GM18858 (cell line): ENCODE measurements around the gene CLECL1.
"Not testable (repeated sequence)": the region's sequence is repeated elsewhere in the genome, so short reads cannot be mapped to it uniquely, and the experiment has no call there.

Source experiments
- ATAC-seq: cut with Tn5 transposase; IDR thresholded peaks from one replicate; pipeline ENCODE4 v1.9.1; 2021; ENCODE audit not compliant: unreplicated experiment

Gene CLECL1

DNA sequence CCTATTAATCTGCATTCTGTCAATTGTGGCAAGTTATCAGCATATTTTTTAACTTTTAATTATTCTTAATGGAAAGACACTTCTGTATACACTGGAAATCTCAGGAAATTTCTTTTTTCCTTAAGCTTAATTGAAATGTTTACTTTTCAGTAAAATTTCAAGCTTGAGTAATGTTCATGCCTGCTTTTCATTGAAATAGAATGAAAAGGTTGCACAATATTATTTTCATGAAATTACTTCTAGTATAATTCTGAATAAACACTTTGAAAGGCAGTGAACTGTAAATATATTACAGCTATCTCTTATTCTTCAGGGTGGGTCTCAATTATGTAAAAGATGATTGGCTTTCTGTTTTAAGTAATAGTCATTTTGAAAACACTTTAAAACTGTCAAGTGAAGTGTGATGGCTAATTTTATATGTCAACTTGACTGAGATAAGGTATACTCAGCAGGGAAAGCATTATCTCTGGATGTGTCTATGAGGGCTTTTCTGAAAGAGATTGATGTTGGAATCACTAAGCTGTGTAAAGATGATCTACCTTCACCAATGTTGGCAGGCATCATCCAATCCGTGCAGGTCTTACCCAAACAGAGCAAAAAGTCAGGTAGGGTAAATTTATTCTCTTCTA, 33.5 kb downstream of the CLECL1 start:
- ATAC-seq: no peak

DNA sequence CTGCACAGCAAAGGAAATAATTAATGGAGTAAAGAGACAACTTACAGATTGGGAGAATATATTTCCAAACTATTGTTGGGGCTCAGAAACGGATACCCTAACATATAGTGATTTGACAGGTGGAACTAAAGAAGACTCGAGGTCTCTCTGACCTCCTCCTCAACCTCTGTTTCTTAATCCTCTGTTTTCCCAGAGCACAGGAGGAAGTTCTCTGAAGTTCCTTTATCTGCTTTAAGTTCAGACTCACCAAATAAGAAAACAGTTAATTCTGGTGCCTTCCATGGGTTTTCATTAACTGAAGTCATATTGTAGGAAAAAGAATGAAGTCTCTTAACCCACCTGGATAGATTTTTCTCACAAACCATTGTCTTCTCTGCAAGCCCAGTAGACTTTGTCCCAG, 34.2 kb downstream of the CLECL1 start:
- ATAC-seq: no peak

DNA sequence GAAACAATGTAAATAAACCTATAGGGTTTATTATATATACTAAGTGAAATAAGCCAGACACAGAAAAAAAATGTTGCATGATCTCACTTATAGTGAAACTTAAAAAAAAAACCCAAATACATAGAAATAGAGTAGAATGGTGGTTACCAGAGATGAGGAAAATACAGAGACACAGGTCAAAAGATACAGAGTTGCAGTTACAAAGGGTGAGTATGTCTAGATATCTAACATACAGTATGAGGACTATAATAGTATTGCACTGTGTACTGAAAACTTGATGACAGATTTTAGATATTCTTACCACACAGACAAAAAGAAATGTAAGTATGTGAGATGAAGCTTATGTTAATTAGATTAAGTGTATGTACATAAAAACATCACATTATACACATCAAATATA, 35.3 kb downstream of the CLECL1 start:
- no peak for ATAC-seq

DNA sequence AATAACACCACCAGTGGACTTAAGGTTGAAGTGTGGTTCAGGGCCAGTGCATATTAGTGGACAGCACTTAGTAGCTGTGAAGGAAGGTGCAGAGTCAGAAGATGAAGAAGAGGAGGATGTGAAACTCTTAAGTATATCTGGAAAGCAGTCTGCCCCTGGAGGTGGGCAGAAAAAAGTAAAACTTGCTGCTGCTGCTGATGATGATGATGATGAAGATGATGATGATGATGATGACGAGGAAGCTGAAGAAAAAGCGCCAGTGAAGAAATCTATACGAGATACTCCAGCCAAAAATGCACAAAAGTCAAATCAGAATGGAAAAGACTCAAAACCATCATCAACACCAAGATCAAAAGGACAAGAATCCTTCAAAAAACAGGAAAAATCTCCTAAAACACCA, 37.2 kb downstream of the CLECL1 start:
- not testable (repeated sequence) for ATAC-seq

DNA sequence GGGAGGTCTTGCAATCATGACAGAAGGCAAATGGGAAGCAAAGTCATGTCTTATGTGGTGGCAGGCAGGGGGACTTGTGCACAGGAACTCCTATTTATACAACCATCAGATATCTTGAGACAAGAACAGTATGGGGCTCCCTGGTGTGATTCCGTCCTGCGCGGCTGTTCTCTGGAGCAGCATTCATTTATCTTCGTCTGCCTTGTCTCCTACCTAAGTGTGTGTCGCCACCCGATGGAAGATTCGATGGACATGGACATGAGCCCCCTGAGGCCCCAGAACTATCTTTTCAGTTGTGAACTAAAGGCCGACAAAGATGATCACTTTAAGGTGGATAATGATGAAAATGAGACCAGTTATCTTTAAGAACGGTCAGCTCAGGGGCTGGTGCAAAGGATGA, 37.7 kb downstream of the CLECL1 start:
- not testable (repeated sequence) for ATAC-seq

DNA sequence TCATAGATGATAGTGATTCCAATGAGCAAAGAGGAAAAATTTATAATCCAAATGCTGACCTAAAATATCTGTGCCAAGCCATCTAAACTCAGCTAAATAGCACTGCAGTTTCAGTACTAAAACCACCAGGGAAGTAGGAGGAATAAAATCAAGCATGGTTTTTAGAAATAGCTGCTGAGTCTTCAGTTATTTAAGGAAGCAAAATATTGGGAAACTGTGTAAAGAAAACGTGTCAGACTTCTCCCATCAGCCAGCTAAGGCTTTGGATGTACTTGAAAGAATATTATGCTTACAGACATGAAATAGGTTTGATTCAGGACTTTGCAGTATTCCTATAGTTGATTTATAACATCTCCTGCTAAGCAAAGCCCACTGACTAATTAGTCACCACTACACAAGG, 38.7 kb downstream of the CLECL1 start:
- no peak for ATAC-seq

DNA sequence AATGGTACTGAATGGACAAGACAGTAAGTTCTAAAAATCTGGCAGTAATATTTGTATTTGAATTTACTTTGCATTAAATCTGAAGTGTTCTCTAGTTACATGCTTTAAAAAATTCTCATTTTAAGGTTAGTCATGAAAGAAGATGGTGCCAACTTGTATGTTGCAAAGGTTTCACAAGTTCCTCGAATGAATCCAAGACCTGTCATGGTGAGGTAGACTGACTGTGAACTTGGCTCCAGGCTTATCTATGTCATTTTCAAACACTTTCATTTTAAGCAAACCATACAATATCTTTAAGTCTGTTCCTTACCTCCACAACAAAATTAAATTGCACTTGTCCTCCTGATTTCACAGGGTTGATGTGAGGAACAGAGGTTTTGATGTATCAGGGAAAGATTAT, 40.0 kb downstream of the CLECL1 start:
- no peak for ATAC-seq

DNA sequence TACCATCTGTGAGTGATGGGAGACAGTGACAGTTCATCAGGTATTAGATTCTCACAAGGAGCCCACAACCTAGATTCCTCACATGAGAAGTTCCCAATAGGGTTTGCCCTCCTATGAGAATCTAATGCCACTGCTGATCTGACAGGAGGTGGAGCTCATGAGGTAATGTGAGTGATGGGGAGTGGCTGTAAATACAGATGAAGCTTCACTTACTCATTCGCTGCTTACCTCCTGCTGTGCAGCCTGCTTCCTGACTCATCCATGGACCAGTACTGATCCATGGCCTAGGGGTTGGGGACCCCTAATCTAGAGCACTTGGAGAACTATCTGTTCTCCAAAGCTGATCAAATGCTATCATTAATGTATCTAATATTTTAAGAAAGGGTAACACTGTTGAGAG, 45.7 kb downstream of the CLECL1 start:
- ATAC-seq: no peak

DNA sequence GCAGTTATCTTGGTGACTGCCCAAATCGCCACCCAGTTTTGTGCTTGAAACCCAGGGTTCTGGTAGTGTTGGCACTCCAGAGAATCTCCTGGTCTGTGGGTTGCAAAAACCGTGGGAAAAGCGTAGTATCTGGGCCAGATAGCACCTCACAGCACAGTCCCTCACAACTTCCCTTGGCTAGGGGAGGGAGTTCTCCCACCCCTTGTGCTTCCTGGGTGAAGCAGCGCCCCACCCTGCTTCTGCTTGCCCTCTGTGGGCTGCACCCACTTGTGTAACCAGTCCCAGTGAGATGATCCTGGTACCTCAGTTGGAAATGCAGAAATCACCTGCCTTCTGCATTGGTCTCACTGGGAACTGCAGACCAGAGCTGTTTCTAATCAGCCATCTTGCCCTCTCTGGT, 47.0 kb downstream of the CLECL1 start:
- no peak for ATAC-seq

DNA sequence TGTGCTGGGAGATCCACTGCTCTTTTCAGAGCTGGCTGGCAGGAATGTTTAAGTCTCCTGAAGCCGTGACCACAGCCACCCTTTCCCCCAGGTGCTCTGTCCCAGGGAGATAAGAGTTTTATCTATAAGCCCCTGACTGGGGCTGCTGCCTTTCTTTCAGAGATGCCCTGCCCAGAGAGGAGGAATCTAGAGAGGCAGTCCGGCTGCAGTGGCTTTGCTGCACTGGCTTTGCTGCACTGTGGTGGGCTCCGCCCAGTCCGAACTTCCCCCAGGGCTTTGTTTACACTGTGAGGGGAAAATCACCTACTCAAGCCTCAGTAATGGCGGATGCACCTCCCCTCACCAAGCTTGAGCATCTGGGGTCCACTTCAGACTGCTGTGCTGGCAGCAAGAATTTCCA, 47.5 kb downstream of the CLECL1 start:
- not testable (repeated sequence) for ATAC-seq

DNA sequence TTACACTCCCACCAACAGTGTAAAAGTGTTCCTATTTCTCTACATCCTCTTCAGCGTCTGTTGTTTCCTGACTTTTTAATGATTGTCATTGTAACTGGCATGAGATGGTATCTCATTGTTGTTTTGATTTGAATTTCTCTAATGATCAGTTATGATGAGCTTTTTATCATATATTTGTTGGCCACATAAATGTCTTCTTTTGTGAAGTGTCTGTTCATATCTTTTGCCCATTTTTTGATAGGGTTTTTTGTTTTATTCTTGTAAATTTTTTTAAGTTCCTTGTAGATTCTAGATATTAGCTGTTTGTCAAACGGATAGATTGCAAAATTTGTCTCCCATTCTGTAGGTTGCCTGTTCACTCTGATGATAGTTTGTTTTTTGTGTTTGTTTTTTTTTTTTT, 49.9 kb downstream of the CLECL1 start:
- not testable (repeated sequence) for ATAC-seq

DNA sequence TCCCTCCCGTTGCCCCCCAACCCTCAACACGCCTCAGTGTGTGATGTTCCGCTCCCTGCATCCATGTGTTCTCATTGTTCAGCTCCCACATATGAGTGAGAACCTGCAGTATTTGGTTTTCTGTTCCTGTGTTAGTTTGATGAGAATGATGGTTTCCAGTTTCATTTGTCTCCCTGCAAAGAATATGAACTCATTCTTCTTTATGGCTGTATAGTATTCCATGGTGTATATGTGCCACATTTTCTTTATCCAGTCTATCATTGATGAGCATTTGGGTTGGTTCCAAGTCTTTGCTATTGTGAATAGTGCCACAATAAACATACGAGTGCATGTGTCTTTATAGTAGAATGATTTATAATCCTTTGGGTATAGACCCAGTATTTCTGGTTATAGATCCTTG, 50.4 kb downstream of the CLECL1 start:
- ATAC-seq: not testable (repeated sequence)

DNA sequence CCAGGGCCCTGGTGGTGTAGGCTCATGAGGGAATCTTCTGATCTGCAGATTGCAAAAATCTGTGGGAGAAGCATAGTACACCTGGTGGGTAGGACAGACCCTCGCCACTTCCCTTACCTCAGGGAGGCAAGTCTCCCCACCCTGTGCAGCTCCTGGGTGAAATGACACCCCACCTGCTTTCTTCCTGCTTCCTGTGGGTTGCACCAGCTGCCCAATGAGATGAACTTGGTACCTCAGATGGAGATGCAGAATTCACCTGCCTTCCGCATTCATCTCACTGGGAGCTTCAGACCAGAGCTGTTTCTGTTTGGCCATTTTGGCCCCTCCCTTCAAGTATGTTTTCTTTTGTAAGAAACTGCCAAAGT, 58.7 kb downstream of the CLECL1 start:
- no peak for ATAC-seq

DNA sequence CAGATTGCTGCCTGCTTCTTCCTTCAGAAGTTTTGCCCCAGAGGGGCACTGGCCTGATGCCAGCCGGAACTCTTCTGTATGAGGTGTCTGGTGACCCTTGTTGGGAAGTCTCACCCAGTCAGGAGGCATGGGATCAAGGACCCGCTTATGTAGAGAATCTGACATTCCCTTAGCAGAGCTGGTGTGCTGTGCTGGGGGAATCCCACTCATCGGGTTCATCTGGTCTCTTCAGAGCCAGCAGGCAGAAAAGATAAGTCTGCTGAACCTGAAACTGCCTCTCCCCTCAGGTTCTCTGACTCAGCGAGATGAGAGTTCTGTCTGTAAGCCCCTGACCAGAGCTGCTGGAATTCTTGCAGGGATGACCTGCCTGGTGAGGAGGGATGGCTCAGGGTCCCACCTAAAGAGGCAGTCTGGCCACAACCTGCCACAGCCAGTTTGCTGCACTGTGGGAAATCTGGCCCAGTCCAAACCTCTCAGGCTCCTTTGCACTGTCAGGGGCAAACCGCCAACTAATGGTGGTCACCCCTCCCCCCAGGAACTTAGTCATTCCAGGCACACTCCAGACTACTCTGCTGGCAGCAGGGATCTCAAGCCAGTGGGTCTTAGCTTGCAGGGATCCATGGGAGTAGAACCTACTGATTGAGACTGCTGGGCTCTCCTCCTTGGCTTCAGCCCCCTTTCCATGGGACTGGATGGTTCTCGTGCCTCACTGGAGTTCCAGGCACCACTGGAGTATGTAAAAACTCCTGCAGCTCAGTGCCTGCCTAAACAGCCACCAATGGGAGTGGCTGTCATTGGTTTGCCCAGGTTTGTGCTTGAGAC, 59.3 kb downstream of the CLECL1 start:
- peak; percentile 32 for ATAC-seq
